Stimulated activated CD8-positive, alpha-beta memory T cell treated with anti-CD3 and anti-CD28 coated beads, Interleukin-4, amount 100 ng/mL, for 1 hour (primary cell): ENCODE results near the gene AXL.
"Not testable (repeated sequence)": the region's sequence is repeated elsewhere in the genome, so short reads cannot be mapped to it uniquely, and the experiment has no call there.

ENCODE experiments used
- DNase-seq, 2 donors: peaks; one replicate each; pipeline ENCODE4 v3.0.0-alpha.2; 2020; ENCODE audit warnings: low read depth in 2 of 2, low spot score in 1 of 2

AXL gene

GRCh38 chr19:41269055-41269454 is 50.0 kb downstream of the AXL start:
- DNase-seq: no peak

GRCh38 chr19:41269571-41269970 is 50.5 kb downstream of the AXL start:
- no peak for DNase-seq

- DNase-seq: no peak
These were observed 54.1 kb downstream of the AXL start for GRCh38 chr19:41273076-41273475.

GRCh38 chr19:41274802-41275201 is 55.8 kb downstream of the AXL start:
- no peak for DNase-seq

- no peak for DNase-seq
These were observed 57.2 kb downstream of the AXL start for GRCh38 chr19:41276231-41276630.

GRCh38 chr19:41278478-41278877 is 59.5 kb downstream of the AXL start:
- no peak for DNase-seq

- no peak for DNase-seq
These were observed 69.9 kb downstream of the AXL start for GRCh38 chr19:41288673-41289530.

GRCh38 chr19:41289814-41290213 is 70.8 kb downstream of the AXL start:
- DNase-seq: not testable (repeated sequence)

- DNase-seq: no peak
These were observed 75.4 kb downstream of the AXL start for GRCh38 chr19:41294393-41294792.

GRCh38 chr19:41295499-41295898 is 76.5 kb downstream of the AXL start:
- no peak for DNase-seq

GRCh38 chr19:41296433-41296871 is 77.4 kb downstream of the AXL start:
- DNase-seq: no peak

- no peak for DNase-seq
These were observed 78.8 kb downstream of the AXL start for GRCh38 chr19:41297628-41298347.

- DNase-seq: no peak
These were observed 79.4 kb downstream of the AXL start for GRCh38 chr19:41298348-41298964.

GRCh38 chr19:41299046-41299754 is 80.2 kb downstream of the AXL start:
- DNase-seq: no peak

- DNase-seq: no peak
These were observed 80.7 kb downstream of the AXL start for GRCh38 chr19:41299755-41300089.

GRCh38 chr19:41300555-41300954 is 81.5 kb downstream of the AXL start:
- no peak for DNase-seq

- DNase-seq: peak; percentile 36 to 43
These were observed 83.8 kb downstream of the AXL start for GRCh38 chr19:41302624-41303351.

GRCh38 chr19:41303954-41304353 is 84.9 kb downstream of the AXL start:
- DNase-seq: no peak

GRCh38 chr19:41304706-41305483 is 85.9 kb downstream of the AXL start:
- no peak for DNase-seq
